ENCODE results near the gene TRPV6. TPM values are rescaled to one million over a fixed set of nuclear protein-coding genes. Genes with fewer than 3 reads are reported as not detected.

The TRPV6 gene
- total and polyA plus RNA-seq, 8 donors = 1.1 to 8.5 (median 6.5) TPM

DNA sequence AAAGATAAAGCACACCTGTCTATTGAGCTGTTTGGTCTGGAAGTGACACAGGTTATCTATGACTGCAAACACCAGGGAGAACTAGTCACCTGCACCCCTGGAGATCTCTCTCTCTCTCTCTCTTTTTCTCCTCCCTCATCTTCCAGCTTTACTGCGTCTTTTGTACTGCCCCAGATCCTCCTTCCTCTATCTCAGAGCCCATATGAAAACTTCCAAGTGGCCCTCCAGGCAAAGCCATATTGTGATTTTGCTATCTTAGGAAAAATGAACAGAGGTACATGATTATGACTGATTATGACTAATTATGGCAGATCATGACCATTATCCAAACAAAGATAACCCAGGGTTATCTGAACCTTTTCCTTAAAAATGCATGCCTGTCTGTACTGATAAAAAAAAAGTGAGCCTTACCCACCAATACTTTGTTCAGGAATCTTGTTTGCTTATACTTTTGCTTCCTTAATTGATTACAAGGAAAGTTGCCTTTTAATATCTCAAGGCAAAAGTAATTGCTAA is 43.2 kb downstream of the TRPV6 start:
- no peak for ATAC-seq
- no peak for DNase-seq
- no peaks in the 10 kb centered on the region for H3K9me3 ChIP-seq
- H3K4me1 ChIP-seq = no peaks in the 10 kb centered on the region
- H3K36me3 ChIP-seq = no peaks in the 10 kb centered on the region
- no peaks in the 10 kb centered on the region for H3K27me3 ChIP-seq
- H3K27ac ChIP-seq = no peak overlapping the region
- TF ChIP-seq, protein P1, sequence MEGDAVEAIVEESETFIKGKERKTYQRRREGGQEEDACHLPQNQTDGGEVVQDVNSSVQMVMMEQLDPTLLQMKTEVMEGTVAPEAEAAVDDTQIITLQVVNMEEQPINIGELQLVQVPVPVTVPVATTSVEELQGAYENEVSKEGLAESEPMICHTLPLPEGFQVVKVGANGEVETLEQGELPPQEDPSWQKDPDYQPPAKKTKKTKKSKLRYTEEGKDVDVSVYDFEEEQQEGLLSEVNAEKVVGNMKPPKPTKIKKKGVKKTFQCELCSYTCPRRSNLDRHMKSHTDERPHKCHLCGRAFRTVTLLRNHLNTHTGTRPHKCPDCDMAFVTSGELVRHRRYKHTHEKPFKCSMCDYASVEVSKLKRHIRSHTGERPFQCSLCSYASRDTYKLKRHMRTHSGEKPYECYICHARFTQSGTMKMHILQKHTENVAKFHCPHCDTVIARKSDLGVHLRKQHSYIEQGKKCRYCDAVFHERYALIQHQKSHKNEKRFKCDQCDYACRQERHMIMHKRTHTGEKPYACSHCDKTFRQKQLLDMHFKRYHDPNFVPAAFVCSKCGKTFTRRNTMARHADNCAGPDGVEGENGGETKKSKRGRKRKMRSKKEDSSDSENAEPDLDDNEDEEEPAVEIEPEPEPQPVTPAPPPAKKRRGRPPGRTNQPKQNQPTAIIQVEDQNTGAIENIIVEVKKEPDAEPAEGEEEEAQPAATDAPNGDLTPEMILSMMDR (IDR thresholded peaks at IDR 0.05) = no peak
- intact Hi-C loops (cut with DNase I) = no loop called here
- no peak overlapping the region for H3K4me3 ChIP-seq

DNA sequence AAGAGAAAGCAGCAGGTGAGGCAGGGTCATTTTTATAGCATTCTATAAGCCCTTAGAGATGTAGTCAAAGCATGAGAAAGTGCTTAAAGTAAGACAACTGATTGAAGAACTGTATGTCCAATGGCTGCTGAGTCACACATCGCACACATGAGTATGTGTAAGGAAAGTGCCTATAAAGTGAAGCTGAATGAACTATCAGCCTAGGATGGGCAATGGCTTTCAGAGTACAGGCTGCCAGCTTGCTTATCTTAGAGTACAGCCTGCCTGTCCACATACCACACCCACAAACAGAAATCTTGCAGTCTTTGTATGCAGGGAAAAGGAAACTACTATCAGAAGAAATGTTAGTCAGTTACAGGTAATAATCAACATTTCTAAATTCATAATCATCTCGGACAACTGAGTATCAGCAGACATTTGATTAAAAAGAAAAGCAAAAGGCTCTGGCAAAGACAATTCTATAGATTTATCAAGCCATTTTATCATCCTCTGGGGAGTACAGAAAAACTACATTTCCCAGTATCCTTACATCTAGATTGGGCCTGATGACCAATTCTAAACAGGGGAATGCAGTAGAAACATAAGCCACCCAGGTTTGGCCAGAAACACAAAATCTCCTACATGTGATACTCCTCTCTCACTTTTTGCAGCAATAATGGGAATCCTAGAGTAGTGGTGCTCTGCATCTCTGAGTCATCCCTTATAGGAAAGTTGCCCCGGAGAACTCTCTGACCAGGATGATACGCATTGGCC is 46.9 kb downstream of the TRPV6 start:
- intact Hi-C loops (cut with DNase I) = no loop called here

DNA sequence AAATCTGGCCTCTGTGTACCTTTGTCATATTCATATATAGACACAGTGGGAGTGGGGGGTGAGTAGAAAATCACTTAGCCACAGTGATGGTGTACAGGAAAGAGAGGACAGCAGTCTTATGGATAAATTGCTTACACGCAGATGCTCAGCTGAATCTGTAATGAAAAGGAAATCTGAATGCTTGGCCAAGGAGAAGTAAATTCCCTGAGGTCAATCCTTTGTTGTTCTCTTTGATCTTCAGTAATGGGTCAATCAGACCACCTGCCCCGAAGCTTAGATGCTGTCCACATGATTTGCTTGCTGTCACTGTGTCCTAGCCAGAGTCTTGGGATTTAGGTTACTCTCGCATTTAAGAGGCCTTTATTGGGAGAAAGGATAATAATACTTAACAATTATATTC is 49.1 kb downstream of the TRPV6 start:
- ATAC-seq (no peak), DNase-seq (no peak)
- Histone ChIP-seq H3K36me3 (no peaks in the 10 kb centered on the region), H3K4me3 (no peak overlapping the region), H3K27ac (no peak overlapping the region), H3K4me1 (no peaks in the 10 kb centered on the region), H3K27me3 (no peaks in the 10 kb centered on the region), H3K9me3 (no peaks in the 10 kb centered on the region)
- TF ChIP-seq, protein P1 (IDR thresholded peaks at IDR 0.05) = no peak
- intact Hi-C loops (cut with DNase I) = no loop called here

More for the DNA sequence above, 46.9 kb downstream of the TRPV6 start:
- Histone ChIP-seq H3K4me3 (no peak overlapping the region), H3K4me1 (no peaks in the 10 kb centered on the region), H3K9me3 (no peaks in the 10 kb centered on the region), H3K27ac (no peak overlapping the region), H3K36me3 (no peaks in the 10 kb centered on the region), H3K27me3 (no peaks in the 10 kb centered on the region)
- DNase-seq (no peak), ATAC-seq (no peak)
- TF ChIP-seq, protein P1 (IDR thresholded peaks at IDR 0.05) = no peak

DNA sequence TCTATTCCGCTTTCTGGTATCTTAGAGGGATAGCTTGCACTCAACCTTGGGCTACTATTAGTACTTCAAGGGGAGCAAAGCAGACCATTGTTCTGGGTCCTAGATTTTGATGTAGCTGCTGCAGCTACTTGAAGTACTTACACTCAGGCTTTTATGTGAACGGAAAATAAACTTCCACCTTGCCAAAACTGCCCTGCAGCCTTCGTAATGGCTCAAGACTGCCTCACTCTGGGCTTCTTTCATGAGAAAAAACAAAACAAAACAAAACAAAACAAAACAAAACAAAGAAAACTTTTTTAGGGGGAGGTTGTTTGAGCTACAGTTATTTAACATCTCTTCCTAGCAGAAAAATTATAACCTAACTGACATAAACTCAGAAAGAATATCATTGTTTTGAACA is 50.1 kb downstream of the TRPV6 start:
- intact Hi-C loops (cut with DNase I) = no loop called here
- Histone ChIP-seq H3K27me3 (no peaks in the 10 kb centered on the region), H3K4me1 (no peaks in the 10 kb centered on the region), H3K9me3 (no peaks in the 10 kb centered on the region), H3K36me3 (no peaks in the 10 kb centered on the region), H3K4me3 (no peak overlapping the region), H3K27ac (no peak overlapping the region)
- DNase-seq (no peak), ATAC-seq (no peak)
- TF ChIP-seq, protein P1 (IDR thresholded peaks at IDR 0.05) = no peak

DNA sequence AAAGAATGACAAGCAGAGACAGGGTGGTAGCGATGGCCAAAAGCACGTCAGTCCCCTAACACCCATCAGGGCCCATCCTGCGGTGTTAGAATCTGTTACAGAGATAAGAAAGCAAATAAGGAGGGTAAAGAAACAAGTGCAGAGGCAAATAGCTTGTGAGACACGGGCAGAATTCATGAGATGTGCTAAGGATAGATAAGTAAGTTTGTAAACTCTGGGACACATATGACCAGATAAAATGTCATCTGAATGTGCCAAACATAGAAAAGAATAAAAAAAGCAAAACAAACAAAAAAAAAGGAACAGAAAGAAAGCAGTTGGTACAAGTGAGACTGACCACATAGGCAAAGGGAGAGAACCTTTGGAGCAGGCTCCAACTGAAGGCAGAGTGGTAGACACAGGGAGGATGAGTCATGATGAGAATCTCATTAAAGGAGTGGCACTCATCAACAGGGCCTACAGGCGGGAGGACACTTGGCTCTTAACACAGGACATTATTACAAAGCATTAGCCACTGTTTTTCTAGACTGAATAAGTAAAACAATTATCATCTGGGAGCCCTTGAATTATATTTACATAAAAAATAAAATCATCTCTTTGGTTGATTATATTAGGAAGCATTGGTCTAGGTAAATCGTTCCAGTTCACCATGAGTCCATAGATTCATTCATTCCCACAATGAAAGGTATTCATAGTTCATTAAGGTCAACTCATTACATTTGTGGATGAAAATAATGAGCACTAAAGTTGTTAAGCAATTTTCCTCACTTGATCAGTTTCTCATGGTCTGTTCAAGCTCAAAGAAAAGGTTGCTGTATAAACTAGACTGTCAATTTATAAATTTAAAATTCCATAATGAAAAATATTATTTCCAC is 52.1 kb downstream of the TRPV6 start:
- no peak overlapping the region for H3K4me3 ChIP-seq
- no peaks in the 10 kb centered on the region for H3K4me1 ChIP-seq
- no peaks in the 10 kb centered on the region for H3K9me3 ChIP-seq
- no peaks in the 10 kb centered on the region for H3K36me3 ChIP-seq
- ATAC-seq (no peak), DNase-seq (no peak)
- TF ChIP-seq, protein P1 (IDR thresholded peaks at IDR 0.05) = no peak
- no peaks in the 10 kb centered on the region for H3K27me3 ChIP-seq
- H3K27ac ChIP-seq = no peak overlapping the region
- intact Hi-C loops (cut with DNase I) = no loop called here

All from left lung (tissue), 10 donors.